ENCODE results near the gene BMS1.
A peak's percentile ranks its signal among the peaks of the same experiment; 100 is the strongest.
"Not testable (repeated sequence)": the region's sequence is repeated elsewhere in the genome, so short reads cannot be mapped to it uniquely, and the experiment has no call there.

BMS1 gene

GRCh38 chr10:42782446-42783180, at the start of gene BMS1:
TSS of gene BMS1 (plus strand) at chr10:42782795. CDS start at chr10:42784395, 1,600 bp downstream.
- DNase-seq (ENCODE audit: low read depth): peak; percentile 76

DNA sequence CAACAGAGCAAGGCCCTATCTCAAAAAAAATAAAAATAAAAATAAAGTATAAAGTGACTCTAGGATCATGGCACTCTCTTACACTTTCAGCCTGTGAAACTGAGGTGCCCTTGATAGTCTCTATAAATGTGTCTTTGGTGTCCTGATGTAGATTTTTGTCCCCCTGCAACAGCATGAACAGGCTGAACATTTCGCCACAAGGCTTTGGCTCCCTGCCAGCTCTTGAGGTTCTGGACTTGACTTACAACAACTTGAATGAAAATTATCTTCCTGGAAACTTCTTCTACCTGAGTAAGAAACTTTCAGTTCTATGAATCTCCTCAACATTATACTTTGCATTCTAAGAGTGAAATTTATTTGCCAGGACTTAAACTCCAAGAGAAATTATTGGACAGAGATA, 48.1 kb upstream of the BMS1 start:
- DNase-seq (ENCODE audit: low read depth): no peak

GRCh38 chr10:42738679-42739078, 43.9 kb upstream of the BMS1 start:
- DNase-seq (ENCODE audit: low read depth): no peak

- not testable (repeated sequence) for DNase-seq (ENCODE audit: low read depth)
Measured at GRCh38 chr10:42741536-42741935, 41.1 kb upstream of the BMS1 start.

GRCh38 chr10:42743697-42744096, 38.9 kb upstream of the BMS1 start:
- DNase-seq (ENCODE audit: low read depth): no peak

- DNase-seq (ENCODE audit: low read depth): no peak
Measured at GRCh38 chr10:42744134-42744701, 38.4 kb upstream of the BMS1 start.

DNA sequence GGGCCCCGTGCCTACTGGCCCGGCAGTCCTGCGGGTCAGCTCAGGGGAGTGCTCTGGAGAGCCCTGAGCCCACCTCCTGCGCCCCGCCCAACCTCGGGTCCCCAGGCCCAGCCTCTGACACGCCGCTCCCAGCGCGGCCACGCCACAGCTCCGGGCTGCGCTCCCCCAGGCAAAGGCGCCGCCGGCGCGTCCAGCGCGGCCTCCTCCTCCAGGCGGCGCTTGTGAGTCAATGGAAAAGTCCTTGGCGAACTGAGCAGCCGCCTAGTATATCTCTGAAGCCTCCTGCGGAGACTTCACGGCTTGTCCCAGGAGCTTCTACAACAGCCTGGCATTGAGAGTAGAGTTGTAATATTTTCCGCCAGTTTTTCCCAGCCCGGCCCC, 29.5 kb upstream of the BMS1 start:
- DNase-seq (ENCODE audit: low read depth): peak; percentile 64

DNA sequence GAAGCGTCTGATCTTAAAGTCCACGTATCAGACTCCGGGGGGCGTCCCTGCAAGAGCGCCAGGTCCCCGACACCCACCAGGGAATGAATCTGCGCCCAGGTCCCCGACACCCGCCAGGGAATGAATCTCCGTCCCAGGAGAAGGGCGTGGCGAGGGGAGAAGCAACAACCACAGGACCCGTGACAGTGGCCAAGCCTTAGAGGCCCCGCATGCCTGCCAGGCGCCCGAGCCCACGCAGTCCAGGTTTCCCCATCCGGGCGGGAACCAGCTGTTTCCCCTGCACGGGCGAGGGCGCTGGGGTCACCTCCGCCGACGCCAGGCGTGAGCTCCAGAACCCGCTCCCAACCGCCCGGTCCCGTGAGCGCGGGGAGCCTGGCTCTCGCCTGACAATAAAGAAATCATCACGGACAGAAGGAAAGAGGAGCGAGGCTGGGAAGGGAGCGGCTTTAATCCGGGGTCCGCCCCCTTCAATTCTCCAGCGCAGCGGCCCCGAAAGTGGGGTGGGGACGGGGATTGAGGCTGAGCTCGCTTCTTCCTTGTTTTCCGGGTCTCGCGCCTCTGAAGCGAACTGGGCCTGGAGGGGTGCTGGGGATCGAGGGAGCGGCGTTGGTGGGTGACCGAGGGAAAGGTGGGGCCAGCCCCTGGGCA, 29.0 kb upstream of the BMS1 start:
- no peak for DNase-seq (ENCODE audit: low read depth)

DNA sequence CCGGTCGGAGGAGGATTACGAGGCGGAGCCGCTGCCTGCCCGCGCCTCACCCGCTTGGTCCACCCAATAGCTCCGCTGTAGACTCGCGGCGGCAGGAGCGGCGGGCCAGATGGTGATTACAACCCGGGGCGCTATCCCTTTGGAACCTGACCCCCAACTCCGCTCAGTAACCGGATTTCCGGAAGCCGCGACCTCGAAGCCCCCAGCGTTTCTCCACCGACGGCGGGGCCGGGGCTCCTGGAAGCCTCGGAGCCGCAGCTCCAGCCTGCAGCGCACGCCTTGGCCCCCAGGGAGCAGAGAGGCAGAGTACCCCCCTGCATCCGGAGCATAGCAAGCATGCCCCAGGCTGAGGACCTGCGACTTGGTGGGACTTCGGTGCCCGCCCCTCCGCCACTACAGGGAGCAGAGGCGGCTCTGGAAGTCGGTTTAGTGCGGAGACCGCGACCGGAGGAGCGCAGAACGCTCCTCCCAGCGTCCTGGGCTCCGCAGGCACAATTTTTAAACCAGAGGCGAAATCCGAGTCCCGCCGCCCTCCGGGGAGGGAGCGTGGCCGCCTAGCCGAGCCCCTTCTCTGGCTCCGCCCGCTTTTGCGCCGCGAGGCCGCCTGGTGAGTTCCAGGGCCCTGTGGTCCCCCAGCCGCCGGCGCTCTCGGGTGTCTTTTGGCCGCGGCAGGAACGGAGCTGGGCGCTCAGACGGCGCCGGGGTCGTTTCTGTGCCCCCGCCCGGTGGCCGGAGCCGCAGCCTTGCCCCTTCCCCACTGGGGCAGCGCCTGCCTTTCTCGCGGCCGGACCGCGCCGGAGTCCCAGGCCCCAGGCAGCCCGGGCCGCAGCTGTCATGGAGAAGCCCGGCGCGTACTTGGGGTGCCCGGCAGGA, 28.2 kb upstream of the BMS1 start:
- no peak for DNase-seq (ENCODE audit: low read depth)

DNA sequence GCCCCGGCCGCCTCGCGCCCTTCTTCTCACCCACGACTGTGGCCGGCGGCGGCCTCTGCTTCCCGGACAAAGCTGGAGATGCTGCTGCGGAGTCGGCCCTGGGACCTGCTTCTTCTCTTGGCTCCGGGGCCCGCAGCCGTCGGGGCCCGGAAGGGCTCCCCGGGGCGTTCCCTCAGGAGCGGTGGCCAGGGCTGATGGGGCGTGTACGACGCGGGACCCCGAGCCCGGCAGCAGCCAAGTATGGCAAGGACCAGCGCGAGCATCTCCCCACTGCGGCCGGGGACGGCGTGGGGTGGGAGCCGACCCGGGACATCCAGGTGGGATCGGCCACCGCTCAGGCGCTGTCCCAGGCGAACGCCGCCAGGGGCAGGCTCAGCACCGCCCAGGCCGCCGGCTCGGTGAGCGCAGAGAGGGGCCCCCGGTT, 27.6 kb upstream of the BMS1 start:
- DNase-seq (ENCODE audit: low read depth): no peak

GRCh38 chr10:42755556-42756093, 27.0 kb upstream of the BMS1 start:
- no peak for DNase-seq (ENCODE audit: low read depth)

DNA sequence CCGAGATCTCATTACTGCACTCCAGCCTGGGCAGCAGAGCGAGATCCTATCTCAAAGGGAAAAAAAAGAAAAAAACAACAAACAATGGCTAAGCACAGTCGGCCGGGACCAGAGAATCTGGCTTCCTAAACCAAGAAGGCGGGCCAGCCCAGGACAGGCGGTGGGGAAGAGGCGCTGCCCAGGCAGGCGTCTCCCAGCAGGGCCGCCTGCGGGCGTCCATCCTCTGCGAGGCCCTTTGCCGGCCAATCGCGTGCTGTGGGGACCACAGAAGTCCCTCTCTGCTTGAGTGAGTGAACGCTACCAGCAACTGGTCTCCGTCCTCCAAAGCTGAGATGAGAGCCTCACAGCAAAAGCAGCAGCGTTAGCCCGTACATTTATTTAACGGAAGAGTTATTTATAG, 14.7 kb upstream of the BMS1 start:
- no peak for DNase-seq (ENCODE audit: low read depth)

- DNase-seq (ENCODE audit: low read depth): no peak
Measured at GRCh38 chr10:42768581-42769152, 13.9 kb upstream of the BMS1 start.

DNA sequence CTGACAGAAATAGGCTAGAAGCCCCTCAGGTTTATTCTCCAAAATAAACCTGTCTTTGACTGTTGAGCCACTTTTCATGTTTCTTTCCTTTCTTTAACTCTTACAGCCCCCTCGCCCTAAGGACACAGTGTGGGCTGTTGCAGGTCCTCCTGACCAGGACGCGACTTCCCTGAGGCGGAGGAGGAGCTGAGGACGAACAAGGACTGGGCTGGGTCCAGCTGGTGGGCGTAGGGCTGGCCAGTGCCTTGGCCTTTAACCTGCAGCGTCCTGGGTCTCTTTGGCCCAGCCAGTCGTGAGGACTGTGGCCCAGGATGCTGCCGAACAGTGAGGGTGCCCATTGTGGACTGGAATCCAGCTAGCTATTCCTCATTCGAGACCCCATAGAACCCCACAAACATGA, 13.4 kb upstream of the BMS1 start:
- DNase-seq (ENCODE audit: low read depth): no peak

GRCh38 chr10:42769673-42770072, 12.9 kb upstream of the BMS1 start:
- no peak for DNase-seq (ENCODE audit: low read depth)

GRCh38 chr10:42776681-42777080, 5.9 kb upstream of the BMS1 start:
- no peak for DNase-seq (ENCODE audit: low read depth)

DNA sequence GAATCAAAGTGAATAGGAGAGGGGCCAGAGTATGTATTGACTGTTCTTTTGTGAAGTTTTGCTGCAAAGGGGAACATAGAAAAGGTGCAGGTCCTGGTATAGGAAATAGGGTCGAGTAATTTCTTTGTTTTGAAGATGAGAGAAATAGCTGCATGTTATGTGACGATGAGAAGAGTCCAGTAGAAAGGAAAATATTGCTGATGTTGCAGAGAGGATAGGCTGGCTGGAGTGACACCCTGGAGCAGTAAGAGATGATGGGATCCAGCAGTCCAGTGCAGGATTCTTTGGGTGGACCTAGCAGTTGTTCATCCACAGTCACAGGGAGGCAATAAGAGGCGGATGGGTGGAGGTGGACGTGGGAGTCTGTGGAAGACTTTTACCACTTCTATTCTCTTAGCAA, 2.1 kb upstream of the BMS1 start:
- no peak for DNase-seq (ENCODE audit: low read depth)

DNA sequence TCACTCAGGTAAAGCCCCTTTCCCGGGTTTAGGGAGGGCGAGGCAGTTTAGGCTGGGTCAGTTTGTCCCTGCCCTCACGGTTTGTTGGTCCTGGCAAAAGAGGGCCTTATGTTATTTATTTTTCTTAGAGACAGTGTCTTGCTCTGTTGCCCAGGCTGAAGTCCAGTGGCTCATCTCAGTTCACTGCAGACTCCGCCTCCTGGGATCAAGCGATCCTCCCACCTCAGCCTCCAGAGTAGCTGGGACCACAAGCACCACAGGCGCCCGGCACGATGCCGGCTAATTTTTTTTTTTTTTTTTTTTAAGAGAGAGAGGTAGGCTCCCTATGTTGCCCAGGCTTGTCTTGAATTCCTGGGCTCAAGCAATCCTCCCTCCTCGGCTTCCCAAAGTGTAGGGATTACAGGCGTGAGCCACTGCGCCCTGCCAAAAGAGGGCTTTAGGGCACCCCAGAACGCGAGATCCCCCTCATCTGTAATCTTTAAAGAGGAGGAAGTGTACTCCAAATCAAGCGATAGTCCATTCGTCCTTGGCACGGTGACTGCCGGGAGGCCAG, 626 bp upstream of the BMS1 start:
- no peak for DNase-seq (ENCODE audit: low read depth)

DNA sequence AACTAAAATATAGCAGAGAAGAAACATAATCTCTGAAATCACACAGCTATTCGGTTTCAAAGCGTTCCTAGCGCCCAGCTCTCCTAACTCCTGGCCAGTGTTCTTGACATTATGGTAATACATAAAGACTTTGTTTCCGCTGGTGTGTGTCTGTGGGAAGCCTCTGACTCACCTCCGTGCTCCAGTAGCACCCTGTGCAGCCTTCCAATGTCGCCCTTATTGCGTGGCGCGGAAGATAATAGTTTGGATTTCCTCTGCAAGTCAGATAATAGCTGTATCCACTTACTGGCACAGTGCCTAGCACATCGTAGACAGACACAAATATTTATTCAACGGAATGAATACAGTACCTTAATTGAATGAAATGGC, 570 bp downstream of the BMS1 start:
- DNase-seq (ENCODE audit: low read depth): no peak

- DNase-seq (ENCODE audit: low read depth): no peak
Measured at GRCh38 chr10:42785759-42786158, 3.2 kb downstream of the BMS1 start.

GRCh38 chr10:42790835-42791234, 8.2 kb downstream of the BMS1 start:
- DNase-seq (ENCODE audit: low read depth): no peak

DNA sequence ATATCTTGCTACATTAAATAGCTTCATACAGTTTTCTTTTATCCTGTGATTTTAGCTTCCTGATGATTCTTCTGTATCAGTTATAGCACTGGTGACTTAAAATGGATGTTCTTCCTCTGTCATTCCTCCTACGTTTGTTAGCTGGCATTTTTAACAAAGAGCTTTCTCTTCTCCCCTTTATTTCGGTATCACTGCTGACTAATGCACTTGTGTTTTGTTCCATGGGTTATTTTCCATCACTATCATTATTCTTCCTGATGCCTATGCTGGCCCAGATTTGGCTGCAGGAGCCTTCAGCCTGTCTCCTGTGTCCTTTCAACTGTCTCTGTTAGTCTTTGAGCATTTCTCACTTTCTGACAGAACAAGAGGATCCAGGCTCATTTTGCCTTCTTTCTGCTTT, 13.1 kb downstream of the BMS1 start:
- no peak for DNase-seq (ENCODE audit: low read depth)

Data from stimulated activated CD8-positive, alpha-beta memory T cell treated with anti-CD3 and anti-CD28 coated beads, Interleukin-7, amount 100 ng/mL, for 24 hours (primary cell).